H1 (cell line): Measurements from ENCODE around the gene SMG9. TPM values are rescaled to one million over a fixed set of nuclear protein-coding genes. Genes with fewer than 3 reads are reported as not detected.

ENCODE experiments used
- CTCF ChIA-PET: fragments of 300-600 bp; sonication (Branson Sonifier 250); formaldehyde crosslinking; loops from one replicate; lab custom pipeline; 2021; ENCODE audit not compliant: partially characterized antibody; lab: Charles Lee
- POLR2A ChIA-PET: fragments of 300-600 bp; sonication (Branson Sonifier 250); formaldehyde crosslinking; loops from one replicate; lab custom pipeline; 2021; ENCODE audit warnings: inconsistent platforms; ENCODE audit not compliant: partially characterized antibody; lab: Charles Lee
- DNase-seq, 2 experiments: peaks; one replicate each; pipeline versions ENCODE4 v3.0.0 to v3.0.0-alpha.2; 2010 to 2022; ENCODE audit warnings: low spot score in 2 of 2, low read depth in 1 of 2, mixed read lengths in 1 of 2
- FAIRE-seq: peaks from 2 replicates; lab custom pipeline; 2011; peaks lifted over from hg19 to GRCh38; lab: Jason Lieb, UNC
- H2AFZ ChIP-seq: 2 replicates; pipeline ENCODE4 v1.8.1; 2012; ENCODE audit warnings: low read length, inconsistent platforms
- H2AK5ac ChIP-seq: 2 replicates; pipeline ENCODE4 v1.6.1; 2013; ENCODE audit warnings: low read depth, low read length
- H2BK120ac ChIP-seq: replicated peaks from 2 replicates; pipeline ENCODE3; 2013; ENCODE audit warnings: low read depth, low read length, inconsistent platforms
- H2BK12ac ChIP-seq: 2 replicates; pipeline ENCODE4 v1.6.1; 2013; ENCODE audit warnings: low read depth, low read length
- H2BK15ac ChIP-seq: 2 replicates; pipeline ENCODE4 v1.6.1; 2013; ENCODE audit warnings: low read length
- H2BK20ac ChIP-seq: 2 replicates; pipeline ENCODE4 v1.6.1; 2013; ENCODE audit warnings: low read length
- H2BK5ac ChIP-seq: 2 replicates; pipeline ENCODE4 v1.6.1; 2013; ENCODE audit warnings: low read depth, low read length
- H3K14ac ChIP-seq: 2 replicates; pipeline ENCODE4 v1.6.1; 2013; ENCODE audit warnings: inconsistent platforms; ENCODE audit not compliant: insufficient read length
- H3K18ac ChIP-seq: 2 replicates; pipeline ENCODE4 v1.6.1; 2013; ENCODE audit warnings: low read length; ENCODE audit errors: extremely low read depth
- H3K23ac ChIP-seq: 2 replicates; pipeline ENCODE4 v1.6.1; 2013; ENCODE audit warnings: inconsistent platforms; ENCODE audit not compliant: insufficient read length
- H3K23me2 ChIP-seq: 2 replicates; pipeline ENCODE4 v1.6.1; 2013; ENCODE audit warnings: low read depth, low read length
- H3K27ac ChIP-seq: 2 replicates; pipeline ENCODE4 v1.6.1; 2011; ENCODE audit warnings: low read depth, low read length, inconsistent platforms
- H3K27me3 ChIP-seq, 4 experiments: replicated peaks in 1 of 4; 1 replicate in 1 of 4; 2 replicates in 3 of 4; pipeline versions ENCODE4 v1.6.1 to v1.8.1; 2011 to 2013; ENCODE audit warnings: low read length in 3 of 4, mild to moderate bottlenecking in 3 of 4, inconsistent platforms in 2 of 4, mixed read lengths in 2 of 4, moderate library complexity in 1 of 4; ENCODE audit not compliant: control insufficient read depth in 3 of 4, insufficient read depth in 3 of 4; ENCODE audit errors: extremely low read depth in 1 of 4
- H3K36me3 ChIP-seq, 4 experiments: 2 replicates each; pipeline versions ENCODE4 v1.6.1 to v1.8.1; 2011 to 2013; ENCODE audit warnings: mild to moderate bottlenecking in 4 of 4, low read length in 3 of 4, moderate library complexity in 2 of 4, control low read depth in 1 of 4, inconsistent platforms in 1 of 4; ENCODE audit not compliant: insufficient read depth in 4 of 4, control insufficient read depth in 2 of 4
- H3K4ac ChIP-seq: replicated peaks from 2 replicates; pipeline ENCODE3; 2013; ENCODE audit warnings: low read length, low read depth, mixed read lengths, inconsistent platforms; ENCODE audit not compliant: insufficient read length
- H3K4me1 ChIP-seq, 4 experiments: replicated peaks in 1 of 4; 1 replicate in 1 of 4; 2 replicates in 3 of 4; pipeline versions ENCODE4 v1.6.1 to v1.8.1; 2011 to 2013; ENCODE audit warnings: low read length in 3 of 4, inconsistent platforms in 2 of 4, mixed read lengths in 1 of 4; ENCODE audit not compliant: insufficient read depth in 4 of 4, control insufficient read depth in 3 of 4
- H3K4me2 ChIP-seq, 2 experiments: 2 replicates each; pipeline versions ENCODE4 v1.6.1 to v1.8.1; 2011 to 2013; ENCODE audit warnings: low read depth in 2 of 2, low read length in 2 of 2, control low read depth in 1 of 2, inconsistent platforms in 1 of 2, mild to moderate bottlenecking in 1 of 2; ENCODE audit not compliant: insufficient read depth in 1 of 2
- H3K4me3 ChIP-seq, 4 experiments: fragments of 200-600, 300-600 bp in 1 of 4; sonication (generic), shearing (Covaris generic), sonication (Bioruptor Twin) in 1 of 4; 2 replicates each; pipeline versions ENCODE4 v1.5.1 to v1.8.1; 2011 to 2016; ENCODE audit warnings: low read length in 4 of 4, low read depth in 3 of 4, control low read depth in 2 of 4, inconsistent platforms in 2 of 4, mild to moderate bottlenecking in 2 of 4, mixed read lengths in 1 of 4, moderate library complexity in 1 of 4; ENCODE audit not compliant: insufficient read depth in 2 of 4; ENCODE audit errors: extremely low read depth in 1 of 4
- H3K56ac ChIP-seq: replicated peaks from 2 replicates; pipeline ENCODE3; 2013; ENCODE audit warnings: low read depth, mild to moderate bottlenecking, mixed read lengths, low read length, inconsistent platforms; ENCODE audit not compliant: insufficient read length
- H3K79me1 ChIP-seq: 2 replicates; pipeline ENCODE4 v1.6.1; 2013; ENCODE audit warnings: low read depth, low read length, control low read depth
- H3K79me2 ChIP-seq, 2 experiments: 2 replicates each; pipeline versions ENCODE4 v1.6.1 to v1.8.1; 2012 to 2013; ENCODE audit warnings: low read length in 2 of 2, mild to moderate bottlenecking in 2 of 2, inconsistent platforms in 1 of 2; ENCODE audit not compliant: insufficient read depth in 2 of 2, control insufficient read depth in 1 of 2
- H3K9ac ChIP-seq, 4 experiments: replicated peaks in 1 of 4; 1 replicate in 1 of 4; 2 replicates in 3 of 4; pipeline versions ENCODE4 v1.6.1 to v1.8.1; 2011 to 2013; ENCODE audit warnings: low read depth in 3 of 4, low read length in 3 of 4, control low read depth in 2 of 4, mild to moderate bottlenecking in 2 of 4, moderate library complexity in 2 of 4, inconsistent platforms in 1 of 4; ENCODE audit errors: extremely low read depth in 1 of 4
- H3K9me3 ChIP-seq, 2 experiments: 2 replicates each; pipeline versions ENCODE4 v1.6.1 to v1.8.1; 2012 to 2013; ENCODE audit warnings: mild to moderate bottlenecking in 2 of 2, moderate library complexity in 2 of 2, control low read depth in 1 of 2, inconsistent platforms in 1 of 2, low read depth in 1 of 2, low read length in 1 of 2, mixed read lengths in 1 of 2; ENCODE audit not compliant: insufficient read depth in 2 of 2
- H4K20me1 ChIP-seq, 2 experiments: replicated peaks in 1 of 2; 2 replicates each; pipeline versions ENCODE3 to v1.8.1; 2011 to 2013; ENCODE audit warnings: inconsistent platforms in 2 of 2, low read length in 2 of 2, mild to moderate bottlenecking in 1 of 2; ENCODE audit not compliant: insufficient read depth in 2 of 2, control insufficient read depth in 1 of 2
- H4K5ac ChIP-seq: 2 replicates; pipeline ENCODE4 v1.6.1; 2013; ENCODE audit warnings: low read length, low read depth, mixed read lengths, inconsistent platforms; ENCODE audit not compliant: insufficient read length
- H4K8ac ChIP-seq: 2 replicates; pipeline ENCODE4 v1.8.0; 2013; ENCODE audit warnings: mild to moderate bottlenecking, moderate library complexity, low read length, inconsistent platforms; ENCODE audit not compliant: insufficient read depth; ENCODE audit errors: extremely low read depth
- H4K91ac ChIP-seq: replicated peaks from 2 replicates; pipeline ENCODE3; 2013; ENCODE audit warnings: low read length, mixed read lengths, inconsistent platforms; ENCODE audit not compliant: insufficient read length
- BACH1 ChIP-seq: IDR thresholded peaks from 2 replicates; pipeline ENCODE4 v1.6.1; 2012; ENCODE audit warnings: low read length, improper control_type of control experiment
- CBX5 ChIP-seq: fragments of 300-800, 300-1000 bp; sonication (generic); IDR thresholded peaks from 2 replicates; pipeline ENCODE4 v1.7.1; 2016; ENCODE audit warnings: antibody characterized with exemption, low read length, low read depth
- E2F6 ChIP-seq: IDR thresholded peaks from 2 replicates; pipeline ENCODE4 v1.6.1; 2012; ENCODE audit warnings: inconsistent platforms
- EZH2 ChIP-seq: fragments of 200-600 bp; sonication (generic); IDR thresholded peaks from 2 replicates; pipeline ENCODE4 v1.7.1; 2012; ENCODE audit warnings: low read depth, mild to moderate bottlenecking, moderate library complexity, low read length, inconsistent platforms; ENCODE audit not compliant: severe bottlenecking
- HDAC6 ChIP-seq: IDR thresholded peaks from one replicate; pipeline ENCODE4 v1.7.1; 2012; ENCODE audit warnings: low read depth, mild to moderate bottlenecking, inconsistent platforms, low read length, moderate library complexity
- RFX5 ChIP-seq: IDR thresholded peaks from 2 replicates; pipeline ENCODE4 v1.6.1; 2011; ENCODE audit warnings: low read depth, low read length, improper control_type of control experiment, borderline replicate concordance
- TEAD4 ChIP-seq: IDR thresholded peaks from 2 replicates; pipeline ENCODE4 v1.6.1; 2012; ENCODE audit warnings: low read depth, low read length, inconsistent platforms, mixed read lengths
- WGBS, 2 experiments: shearing (Covaris generic) in 1 of 2; methylation state at CpG; one replicate each; pipeline versions ENCODE4 v1.1.6 to v1.1.7; 2013 to 2015; ENCODE audit warnings: low lambda C conversion rate in 2 of 2, mixed read lengths in 2 of 2, inconsistent platforms in 1 of 2, low coverage in 1 of 2, missing lambda C conversion rate in 1 of 2; ENCODE audit not compliant: insufficient replicate concordance in 2 of 2, insufficient coverage in 1 of 2, insufficient read length in 1 of 2; ENCODE audit errors: extremely low coverage in 1 of 2, missing lambda C conversion rate in 1 of 2; 5-methylcytosine and 5-hydroxymethylcytosine counted together
- polyA plus RNA-seq, 7 experiments: library from polyadenylated mRNA; depleted of rRNA in 3 of 7; stranded (reverse) in 5 of 7; unstranded in 2 of 7; fragments of >200 nt in 5 of 7; fragments of 200-250 nt in 2 of 7; gene quantifications; 1 replicate in 5 of 7; 2 replicates in 1 of 7; 4 replicates in 1 of 7; pipeline versions ENCODE4 v1.2.1 to v1.2.3, GENCODE V29; 2011 to 2013; ENCODE audit warnings: missing spikeins in 2 of 7, mixed read lengths in 2 of 7
- total RNA-seq: library from RNA; stranded (reverse); fragmentation: NEBNext Ultra II Directional; extraction: Animal tissue kit (Norgen Biotek cat#: 25700); gene quantifications from 2 replicates; pipeline ENCODE4 v1.2.1, GENCODE V29; 2021

Gene SMG9
- total and polyA plus RNA-seq, 2 of the 8 experiments (the other 6 are each of a cell fraction or from before 2014, with no cell fraction given), result 20.4 to 28.7 TPM

- H4K5ac ChIP-seq, result no peak overlapping the region
- H2BK15ac ChIP-seq, result no peak overlapping the region
- H3K23me2 ChIP-seq, result no peaks in the 10 kb centered on the region
- H3K79me1 ChIP-seq, result no peaks in the 10 kb centered on the region
- H4K20me1 ChIP-seq, result no peaks in the 10 kb centered on the region
- H3K27me3 ChIP-seq, result no peaks in the 10 kb centered on the region
- TF ChIP-seq BACH1, result no peak
- TF ChIP-seq E2F6, result no peak
- TF ChIP-seq HDAC6, result no peak
- TF ChIP-seq EZH2, result no peak
- no peak for TF ChIP-seq CBX5
- no peak for TF ChIP-seq TEAD4
- TF ChIP-seq RFX5, result no peak
- H3K9ac ChIP-seq, result no peak overlapping the region
- H2BK20ac ChIP-seq, result no peak overlapping the region
- ChIA-PET POLR2A (interaction anchor here (0.9 kb wide), 1 partner anchor 15 kb away, joined by 3 read pairs; no protein-coding TSS in a partner anchor), CTCF (interaction anchor here (0.7 to 1.6 kb wide), 12 partner anchors 9 to 329 kb away, joined by 3 to 6 read pairs (median 3); no protein-coding TSS in a partner anchor)
- no peak overlapping the region for H3K23ac ChIP-seq
- H3K36me3 ChIP-seq, result no peaks in the 10 kb centered on the region
- no peaks in the 10 kb centered on the region for H3K79me2 ChIP-seq
- no peak overlapping the region for H3K4ac ChIP-seq
- H3K14ac ChIP-seq, result no peak overlapping the region
- H2AFZ ChIP-seq, result no peak overlapping the region
- no peak overlapping the region; the same call in 1 of the 2 replicates for H3K18ac ChIP-seq
- H3K27ac ChIP-seq, result no peak overlapping the region
- no peak overlapping the region for H3K56ac ChIP-seq
- H2BK12ac ChIP-seq, result no peak overlapping the region
- no peak overlapping the region for H4K91ac ChIP-seq
- no peak overlapping the region for H2AK5ac ChIP-seq
- no peak overlapping the region for H2BK5ac ChIP-seq
- no peak overlapping the region for H4K8ac ChIP-seq
- DNase-seq, result no peak
- H3K9me3 ChIP-seq, result no peaks in the 10 kb centered on the region
- FAIRE-seq, result no peak
- WGBS, 2 experiments, result 87% methylated on average over 10 of the region's 10 CpGs; no CpG with 5 or more reads in 1 of the 2 experiments
- H3K4me2 ChIP-seq, result no peak overlapping the region
- H3K4me1 ChIP-seq, result no peaks in the 10 kb centered on the region
- no peak overlapping the region for H2BK120ac ChIP-seq
- no peak overlapping the region for H3K4me3 ChIP-seq
Observed at GRCh38 chr19:43720936-43721335, 33.8 kb downstream of the SMG9 start.
